HCT116 (cell line): ENCODE data around the gene HMGCS2.

Experiments
- CTCF ChIP-seq, 3 experiments: fragments of 200-600 bp in 1 of 3; sonication (generic) in 1 of 3; IDR thresholded peaks in 2 of 3; conservative IDR thresholded peaks in 1 of 3; 2 replicates each; pipeline ENCODE4 v1.5.1; 2012 to 2017; ENCODE audit warnings: low read depth in 2 of 3, low read length in 2 of 3, antibody characterized with exemption in 1 of 3, borderline replicate concordance in 1 of 3, control low read depth in 1 of 3, mild to moderate bottlenecking in 1 of 3, mixed read lengths in 1 of 3, mixed run types in 1 of 3, moderate library complexity in 1 of 3; ENCODE audit not compliant: insufficient read depth in 1 of 3
- ELF1 ChIP-seq: IDR thresholded peaks from 2 replicates; pipeline ENCODE4 v1.6.1; 2012; ENCODE audit warnings: low read depth, borderline replicate concordance
- EZH2 ChIP-seq: fragments of 200-600 bp; sonication (generic); IDR thresholded peaks from 2 replicates; pipeline ENCODE4 v1.6.1; 2017; ENCODE audit warnings: antibody characterized with exemption, mixed run types
- EZH2phosphoT487 ChIP-seq: fragments of 200-600 bp; IDR thresholded peaks from 2 replicates; pipeline ENCODE4 v1.6.1; 2018; ENCODE audit warnings: antibody characterized with exemption, borderline replicate concordance
- MAX ChIP-seq: IDR thresholded peaks from 2 replicates; pipeline ENCODE4 v1.6.1; 2012
- POLR2A ChIP-seq: IDR thresholded peaks from 2 replicates; pipeline ENCODE4 v1.7.0; 2011; ENCODE audit warnings: borderline replicate concordance; ENCODE audit not compliant: insufficient read depth, insufficient read length; ENCODE audit errors: extremely low read depth
- POLR2AphosphoS5 ChIP-seq: IDR thresholded peaks from 2 replicates; pipeline ENCODE4 v1.6.1; 2011; ENCODE audit warnings: mild to moderate bottlenecking, low read depth, low read length, moderate library complexity
- ZBTB33 ChIP-seq: IDR thresholded peaks from 2 replicates; pipeline ENCODE4 v1.6.1; 2011; ENCODE audit warnings: mild to moderate bottlenecking, low read length, moderate library complexity; ENCODE audit not compliant: insufficient replicate concordance; ENCODE audit errors: extremely low read depth

- no peak for TF ChIP-seq POLR2A
- no peak for TF ChIP-seq EZH2
- TF ChIP-seq CTCF (IDR thresholded peaks at IDR 0.05 in 2 of 3, conservative IDR thresholded peaks at IDR 0.05 in 1 of 3; ENCODE audit: borderline replicate concordance in 1 of 3, insufficient read depth in 1 of 3, low read depth in 2 of 3, low read length in 2 of 3): no peak
- no peak for TF ChIP-seq EZH2phosphoT487
- no peak for TF ChIP-seq ELF1
- no peak for TF ChIP-seq ZBTB33
- no peak for TF ChIP-seq POLR2AphosphoS5
- TF ChIP-seq MAX: no peak
These were observed 44.0 kb downstream of the HMGCS2 start for GRCh38 chr1:119724611-119725218.
